Hepatocyte (in vitro differentiated cells): ENCODE data around the gene TEX10.

ENCODE experiments used
- EZH2 ChIP-seq: fragments of 200-600 bp; sonication (generic); IDR thresholded peaks from 2 replicates; pipeline ENCODE4 v1.6.1; 2016; ENCODE audit warnings: antibody characterized with exemption, mild to moderate bottlenecking, borderline replicate concordance
- EZH2phosphoT487 ChIP-seq: fragments of 200-600 bp; sonication (generic); IDR thresholded peaks from one replicate; pipeline ENCODE4 v1.6.1; 2018; ENCODE audit warnings: antibody characterized with exemption, mild to moderate bottlenecking, low read depth, moderate library complexity; ENCODE audit not compliant: unreplicated experiment, severe bottlenecking
- TF ChIP-seq, protein P1 (sequence below): fragments of 200-600 bp; sonication (generic); IDR thresholded peaks from 2 replicates; pipeline ENCODE4 v1.5.1; 2016; ENCODE audit warnings: antibody characterized with exemption, mild to moderate bottlenecking; ENCODE audit not compliant: poor library complexity

DNA sequence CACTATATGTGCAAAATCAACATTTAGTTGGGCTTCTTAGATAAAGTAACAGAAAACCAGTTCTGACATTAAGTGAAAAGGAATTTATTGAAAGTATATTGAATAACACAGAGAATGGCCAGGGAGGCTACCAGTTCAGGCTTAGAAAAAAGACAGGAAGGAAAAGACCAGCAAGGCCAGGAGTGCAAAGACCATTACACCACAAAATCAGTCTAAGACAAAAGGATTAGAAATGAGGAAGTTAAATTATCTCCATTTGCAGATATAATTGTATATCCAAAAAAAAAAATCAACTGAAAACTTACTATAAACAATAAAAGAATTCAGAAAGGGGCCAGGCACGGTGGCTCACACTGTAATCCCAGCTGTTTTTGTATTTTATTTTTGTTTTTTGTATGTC is 4.8 kb upstream of the TEX10 start:
- TF ChIP-seq EZH2, result no peak
- TF ChIP-seq, protein P1, sequence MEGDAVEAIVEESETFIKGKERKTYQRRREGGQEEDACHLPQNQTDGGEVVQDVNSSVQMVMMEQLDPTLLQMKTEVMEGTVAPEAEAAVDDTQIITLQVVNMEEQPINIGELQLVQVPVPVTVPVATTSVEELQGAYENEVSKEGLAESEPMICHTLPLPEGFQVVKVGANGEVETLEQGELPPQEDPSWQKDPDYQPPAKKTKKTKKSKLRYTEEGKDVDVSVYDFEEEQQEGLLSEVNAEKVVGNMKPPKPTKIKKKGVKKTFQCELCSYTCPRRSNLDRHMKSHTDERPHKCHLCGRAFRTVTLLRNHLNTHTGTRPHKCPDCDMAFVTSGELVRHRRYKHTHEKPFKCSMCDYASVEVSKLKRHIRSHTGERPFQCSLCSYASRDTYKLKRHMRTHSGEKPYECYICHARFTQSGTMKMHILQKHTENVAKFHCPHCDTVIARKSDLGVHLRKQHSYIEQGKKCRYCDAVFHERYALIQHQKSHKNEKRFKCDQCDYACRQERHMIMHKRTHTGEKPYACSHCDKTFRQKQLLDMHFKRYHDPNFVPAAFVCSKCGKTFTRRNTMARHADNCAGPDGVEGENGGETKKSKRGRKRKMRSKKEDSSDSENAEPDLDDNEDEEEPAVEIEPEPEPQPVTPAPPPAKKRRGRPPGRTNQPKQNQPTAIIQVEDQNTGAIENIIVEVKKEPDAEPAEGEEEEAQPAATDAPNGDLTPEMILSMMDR, result no peak
- TF ChIP-seq EZH2phosphoT487, result no peak
